IMR-90 (cell line): ENCODE data around the gene SLC26A11. TPM values are rescaled to one million over a fixed set of nuclear protein-coding genes. Genes with fewer than 3 reads are reported as not detected.

Experiments
- ATAC-seq: fragments of 200-7000 bp; cut with Tn5 transposase; 2 replicates; pipeline ENCODE4 v1.9.1; 2020; ENCODE audit warnings: low read depth, mild to moderate bottlenecking, moderate library complexity
- BruUV-seq: library from RNA; stranded (reverse); fragments of 400-500 nt; replicated peaks from 2 replicates; lab custom pipeline; 2021; lab: Mats Ljungman, UMichigan
- CTCF ChIA-PET: fragments of 300-600 bp; formaldehyde crosslinking; extraction: SDS; loops from one replicate; lab custom pipeline; 2021; ENCODE audit warnings: antibody characterized with exemption; lab: Yijun Ruan, JAX
- POLR2A ChIA-PET: fragments of 300-600 bp; sonication (Branson Sonifier 250); formaldehyde crosslinking; loops from one replicate; lab custom pipeline; 2022; ENCODE audit warnings: antibody characterized with exemption; ENCODE audit not compliant: unreplicated experiment; lab: Charles Lee
- DNase-seq: peaks from one replicate; pipeline ENCODE4 v3.0.0; 2013
- H2AFZ ChIP-seq: replicated peaks from 2 replicates; pipeline ENCODE3; 2013; ENCODE audit warnings: low read length, mild to moderate bottlenecking; ENCODE audit not compliant: poor library complexity
- H2AK5ac ChIP-seq: 2 replicates; pipeline ENCODE4 v1.6.1; 2013; ENCODE audit warnings: low read depth, low read length, inconsistent platforms
- H2AK9ac ChIP-seq: replicated peaks from 2 replicates; pipeline ENCODE3; 2013; ENCODE audit warnings: mild to moderate bottlenecking, low read depth, low read length, moderate library complexity; ENCODE audit not compliant: poor library complexity
- H2BK120ac ChIP-seq: 2 replicates; pipeline ENCODE4 v1.6.1; 2013; ENCODE audit warnings: low read depth, low read length, inconsistent platforms
- H2BK15ac ChIP-seq: 3 replicates; pipeline ENCODE4 v1.6.1; 2013; ENCODE audit warnings: low read depth, low read length, inconsistent platforms
- H2BK20ac ChIP-seq: 2 replicates; pipeline ENCODE4 v1.6.1; 2013; ENCODE audit warnings: low read depth, mild to moderate bottlenecking, inconsistent platforms, low read length, moderate library complexity
- H2BK5ac ChIP-seq: 2 replicates; pipeline ENCODE4 v1.6.1; 2013; ENCODE audit warnings: mild to moderate bottlenecking, low read depth, low read length, inconsistent platforms; ENCODE audit not compliant: poor library complexity, severe bottlenecking
- H3K14ac ChIP-seq: replicated peaks from 2 replicates; pipeline ENCODE4 v1.6.1; 2013; ENCODE audit warnings: low read depth, low read length, inconsistent platforms
- H3K18ac ChIP-seq: 2 replicates; pipeline ENCODE4 v1.6.1; 2013; ENCODE audit warnings: low read depth, low read length, control low read depth
- H3K23ac ChIP-seq: 2 replicates; pipeline ENCODE4 v1.6.1; 2013; ENCODE audit warnings: low read depth, low read length, inconsistent platforms
- H3K27ac ChIP-seq: 2 replicates; pipeline ENCODE4 v1.5.1; 2013; ENCODE audit warnings: mild to moderate bottlenecking, control low read depth, low read length; ENCODE audit not compliant: insufficient read depth
- H3K27me3 ChIP-seq: 2 replicates; pipeline ENCODE4 v1.6.1; 2013; ENCODE audit warnings: low read length; ENCODE audit not compliant: control insufficient read depth, insufficient read depth
- H3K36me3 ChIP-seq: 2 replicates; pipeline ENCODE4 v1.6.1; 2013; ENCODE audit warnings: low read length, mixed read lengths; ENCODE audit not compliant: control insufficient read depth, insufficient read depth
- H3K4ac ChIP-seq: 2 replicates; pipeline ENCODE4 v1.6.1; 2013; ENCODE audit warnings: low read depth, low read length, inconsistent platforms
- H3K4me1 ChIP-seq: 2 replicates; pipeline ENCODE4 v1.6.1; 2013; ENCODE audit warnings: low read length, mixed read lengths; ENCODE audit not compliant: control insufficient read depth, insufficient read depth
- H3K4me2 ChIP-seq: 2 replicates; pipeline ENCODE4 v1.6.1; 2013; ENCODE audit warnings: low read depth, mild to moderate bottlenecking, control low read depth, low read length, moderate library complexity
- H3K4me3 ChIP-seq: 2 replicates; pipeline ENCODE4 v1.5.1; 2013; ENCODE audit warnings: low read depth, mild to moderate bottlenecking, control low read depth, low read length, moderate library complexity; ENCODE audit not compliant: insufficient read depth
- H3K56ac ChIP-seq: 2 replicates; pipeline ENCODE4 v1.6.1; 2013; ENCODE audit warnings: low read length, inconsistent platforms; ENCODE audit not compliant: insufficient read depth; ENCODE audit errors: extremely low read depth
- H3K79me1 ChIP-seq, 2 experiments: 2 replicates each; pipeline ENCODE4 v1.6.1; 2013; ENCODE audit warnings: low read length in 2 of 2, inconsistent platforms in 1 of 2, low read depth in 1 of 2
- H3K9ac ChIP-seq: 2 replicates; pipeline ENCODE4 v1.6.1; 2013; ENCODE audit warnings: low read depth, low read length, control low read depth
- H3K9me1 ChIP-seq: 2 replicates; pipeline ENCODE4 v1.6.1; 2013; ENCODE audit warnings: low read length, inconsistent platforms; ENCODE audit not compliant: insufficient read depth
- H3K9me3 ChIP-seq: 2 replicates; pipeline ENCODE4 v1.6.1; 2013; ENCODE audit warnings: low read length; ENCODE audit not compliant: control insufficient read depth, insufficient read depth
- H4K20me1 ChIP-seq: 2 replicates; pipeline ENCODE4 v1.6.1; 2013; ENCODE audit warnings: low read length, inconsistent platforms; ENCODE audit not compliant: insufficient read depth
- H4K5ac ChIP-seq: 2 replicates; pipeline ENCODE4 v1.6.1; 2013; ENCODE audit warnings: mild to moderate bottlenecking, low read depth, low read length, control low read depth
- H4K8ac ChIP-seq, 2 experiments: 2 replicates each; pipeline ENCODE4 v1.6.1; 2013; ENCODE audit warnings: low read depth in 2 of 2, low read length in 2 of 2, control low read depth in 1 of 2, inconsistent platforms in 1 of 2
- H4K91ac ChIP-seq: 2 replicates; pipeline ENCODE4 v1.6.1; 2013; ENCODE audit warnings: low read depth, low read length, inconsistent platforms; ENCODE audit not compliant: insufficient read depth
- CEBPB ChIP-seq: IDR thresholded peaks from 2 replicates; pipeline ENCODE4 v1.6.1; 2012; ENCODE audit warnings: low read depth, low read length, improper control_type of control experiment
- whole genome bisulfite sequencing, 2 experiments: methylation state at CpG; one replicate each; pipeline versions ENCODE4 v1.1.5 to v1.1.7; 2013; ENCODE audit warnings: missing lambda C conversion rate in 2 of 2; ENCODE audit not compliant: insufficient read length in 1 of 2; ENCODE audit errors: extremely low coverage in 2 of 2; 5-methylcytosine and 5-hydroxymethylcytosine counted together
- dilution Hi-C: fragments of 300-500 bp; cut with HindIII; formaldehyde crosslinking; loops from one replicate; pipeline ENCODE4 v1.14.3; 2018; ENCODE audit warnings: low sequenced_read_pairs; ENCODE audit not compliant: unreplicated experiment
- in situ Hi-C: fragments of 300-500 bp; cut with MboI; formaldehyde crosslinking; loops from 3 replicates; pipeline ENCODE4 v1.14.3; 2019; ENCODE audit warnings: low sequenced_read_pairs, inconsistent platforms, mixed read lengths
- intact Hi-C: fragments of 100-400 bp; cut with micrococcal nuclease; formaldehyde crosslinking; loops from 2 replicates; pipeline ENCODE4 v1.10.0; 2022
- polyA plus RNA-seq, 3 experiments: library from polyadenylated mRNA; depleted of rRNA; stranded (reverse); fragments of >200 nt; gene quantifications; 2 replicates each; pipeline ENCODE4 v1.2.3, GENCODE V29; 2012; ENCODE audit warnings: low replicate concordance in 1 of 3
- total RNA-seq: library from RNA; depleted of rRNA; stranded (reverse); fragments of >200 nt; gene quantifications from 2 replicates; pipeline ENCODE4 v1.2.3, GENCODE V29; 2012

The SLC26A11 gene
- total and polyA plus RNA-seq, 2 of the 4 experiments (the other 2 are of a cell fraction), result 3.2 to 15.6 TPM

GRCh38 chr17:80262775-80263244 is 42.6 kb downstream of the SLC26A11 start:
- ChIA-PET CTCF (no interaction called here), POLR2A (no interaction called here)
- no peaks in the 10 kb centered on the region for H3K9me3 ChIP-seq
- peak overlapping the region; percentile 32 for H3K9ac ChIP-seq
- peak overlapping the region; percentile 48 for H2BK5ac ChIP-seq
- ATAC-seq (no peak), DNase-seq (no peak)
- no peak overlapping the region for H2BK20ac ChIP-seq
- H3K4me3 ChIP-seq, result no peak overlapping the region
- H3K79me1 ChIP-seq, result peaks cover 16 to 48% of the 10 kb centered on the region in 2 experiments; a peak in 2 of 4 replicates
- H2AK5ac ChIP-seq, result peak overlapping the region; percentile 78; the same call in 1 of the 2 replicates
- peak overlapping the region; percentile 27; the same call in 1 of the 2 replicates for H4K91ac ChIP-seq
- H3K4me1 ChIP-seq, result peaks cover 20% of the 10 kb centered on the region
- peak overlapping the region; percentile 66 for H3K27ac ChIP-seq
- H4K5ac ChIP-seq, result peak overlapping the region; percentile 20; the same call in 1 of the 2 replicates
- H3K4ac ChIP-seq, result peak overlapping the region; percentile 97
- intact Hi-C loops (loop anchor here (5.0 kb wide), 2 partner anchors 41 to 256 kb away; partner anchors contain the start of genes SGSH and SLC26A11), dilution Hi-C loops (no loop called here), in situ Hi-C loops (no loop called here)
- peak overlapping the region; percentile 26 to 76; a peak in 3 of 4 replicates for H4K8ac ChIP-seq
- 0 out of 2 replicates have a peak, but pooled peaks cover 3% of the 10 kb centered on the region for H3K9me1 ChIP-seq
- peaks cover 16% of the 10 kb centered on the region for H3K36me3 ChIP-seq
- H2AK9ac ChIP-seq, result peak overlapping the region; percentile 92
- TF ChIP-seq CEBPB, result no peak
- H2AFZ ChIP-seq, result peak overlapping the region; percentile 69
- no TSS peak for BruUV-seq
- H3K23ac ChIP-seq, result peak overlapping the region; percentile 5; the same call in 1 of the 2 replicates
- H2BK15ac ChIP-seq, result no peak overlapping the region
- H3K4me2 ChIP-seq, result peak overlapping the region; percentile 79
- H3K56ac ChIP-seq, result no peak overlapping the region
- H4K20me1 ChIP-seq, result no peaks in the 10 kb centered on the region; the same call in 1 of the 2 replicates
- no peaks in the 10 kb centered on the region for H3K27me3 ChIP-seq
- no peak overlapping the region for H3K18ac ChIP-seq
- WGBS, 2 experiments, result no CpG with 5 or more reads among the region's 8 CpGs
- peak overlapping the region; percentile 29; the same call in 1 of the 2 replicates for H2BK120ac ChIP-seq
- 0 out of 2 replicates have a peak overlapping the region, but pooled peaks have one; percentile 61 for H3K14ac ChIP-seq
